OCI-M2 (cell line): Measurements from ENCODE around the gene CCDC61.

Experiments used
- DNase-seq: peaks from one replicate; lab custom pipeline; 2025; ENCODE audit not compliant: unreplicated experiment; lab: John Stamatoyannopoulos, UW

CCDC61 gene, protein sequence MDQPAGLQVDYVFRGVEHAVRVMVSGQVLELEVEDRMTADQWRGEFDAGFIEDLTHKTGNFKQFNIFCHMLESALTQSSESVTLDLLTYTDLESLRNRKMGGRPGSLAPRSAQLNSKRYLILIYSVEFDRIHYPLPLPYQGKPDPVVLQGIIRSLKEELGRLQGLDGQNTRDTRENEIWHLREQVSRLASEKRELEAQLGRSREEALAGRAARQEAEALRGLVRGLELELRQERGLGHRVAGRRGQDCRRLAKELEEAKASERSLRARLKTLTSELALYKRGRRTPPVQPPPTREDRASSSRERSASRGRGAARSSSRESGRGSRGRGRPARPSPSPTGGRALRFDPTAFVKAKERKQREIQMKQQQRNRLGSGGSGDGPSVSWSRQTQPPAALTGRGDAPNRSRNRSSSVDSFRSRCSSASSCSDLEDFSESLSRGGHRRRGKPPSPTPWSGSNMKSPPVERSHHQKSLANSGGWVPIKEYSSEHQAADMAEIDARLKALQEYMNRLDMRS

DNA sequence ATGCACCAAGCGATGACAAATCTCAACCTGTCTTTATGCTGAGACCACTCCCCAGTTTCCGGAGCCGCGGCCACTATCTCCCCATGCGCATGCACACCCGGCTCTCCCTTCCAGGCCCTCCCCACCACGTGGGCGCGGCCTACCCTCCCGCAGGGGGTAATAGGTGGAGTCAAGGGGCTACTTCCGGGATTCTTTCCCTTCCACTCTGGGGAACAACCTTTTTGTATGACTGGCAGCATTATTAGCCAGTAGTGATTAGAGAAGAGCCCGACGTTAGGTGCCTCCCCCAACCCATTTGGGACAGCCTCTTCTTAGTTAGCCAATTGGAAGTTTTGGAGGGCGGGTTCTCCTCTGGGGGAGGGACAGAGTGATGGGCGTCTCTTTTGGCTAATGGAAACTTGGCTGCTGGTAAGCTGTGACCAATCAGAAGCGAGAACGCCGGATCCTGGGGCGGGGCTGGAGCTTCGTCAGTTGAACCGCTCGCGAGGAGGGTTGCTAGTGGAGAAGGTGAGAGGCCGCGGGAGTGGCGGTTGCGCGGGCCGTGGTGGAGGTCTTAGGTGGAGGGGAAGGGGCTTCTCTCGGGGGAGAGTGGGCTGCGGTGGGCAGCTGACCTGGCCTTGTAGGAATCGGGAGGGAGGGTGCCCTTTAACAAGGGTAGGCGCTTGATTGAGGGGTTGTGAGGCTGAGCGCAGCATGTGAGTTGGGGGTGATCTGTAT is at the start of gene CCDC61:
Gene CCDC61, plus strand, starts transcription at position 470 of the 717 bp plus-strand sequence. CDS start 7,552 bp downstream, outside the sequence.
- peak; percentile 99 for DNase-seq

DNA sequence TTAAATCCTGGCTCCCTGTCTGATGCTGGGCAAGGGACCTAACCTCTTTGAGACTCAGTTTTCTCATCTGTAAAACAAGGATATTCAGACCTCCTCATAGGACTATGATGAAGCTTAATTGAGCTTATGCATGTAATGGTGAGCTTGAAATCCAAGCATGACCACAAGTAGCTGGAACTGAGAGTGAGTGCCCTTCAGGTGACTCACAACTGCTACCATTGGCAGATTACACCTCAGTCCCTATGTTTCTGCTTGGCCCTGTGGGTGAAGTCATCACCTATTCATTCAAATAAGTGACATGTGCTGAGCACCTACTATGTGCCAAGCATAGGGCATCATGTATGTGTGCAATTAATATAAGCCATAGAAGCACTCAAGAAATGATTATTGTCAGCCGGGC is 47.3 kb upstream of the CCDC61 start:
- DNase-seq = no peak

DNA sequence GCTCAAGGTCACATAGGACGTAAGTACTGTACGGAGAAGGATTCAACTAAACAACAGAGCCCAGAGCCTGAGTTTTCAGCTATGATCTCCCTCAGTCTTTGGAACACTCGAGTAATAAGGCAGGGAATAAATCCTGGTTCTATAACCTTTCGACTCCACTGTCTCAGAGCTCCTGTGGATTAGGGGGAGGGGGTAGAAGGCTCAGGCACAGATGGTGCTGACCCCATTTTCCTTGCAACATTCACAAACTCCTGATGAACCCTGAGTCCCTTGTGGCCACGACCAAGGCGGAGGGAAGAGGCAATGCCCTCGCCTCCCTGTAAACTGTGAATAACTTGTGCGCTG is 43.0 kb upstream of the CCDC61 start:
- no peak for DNase-seq

DNA sequence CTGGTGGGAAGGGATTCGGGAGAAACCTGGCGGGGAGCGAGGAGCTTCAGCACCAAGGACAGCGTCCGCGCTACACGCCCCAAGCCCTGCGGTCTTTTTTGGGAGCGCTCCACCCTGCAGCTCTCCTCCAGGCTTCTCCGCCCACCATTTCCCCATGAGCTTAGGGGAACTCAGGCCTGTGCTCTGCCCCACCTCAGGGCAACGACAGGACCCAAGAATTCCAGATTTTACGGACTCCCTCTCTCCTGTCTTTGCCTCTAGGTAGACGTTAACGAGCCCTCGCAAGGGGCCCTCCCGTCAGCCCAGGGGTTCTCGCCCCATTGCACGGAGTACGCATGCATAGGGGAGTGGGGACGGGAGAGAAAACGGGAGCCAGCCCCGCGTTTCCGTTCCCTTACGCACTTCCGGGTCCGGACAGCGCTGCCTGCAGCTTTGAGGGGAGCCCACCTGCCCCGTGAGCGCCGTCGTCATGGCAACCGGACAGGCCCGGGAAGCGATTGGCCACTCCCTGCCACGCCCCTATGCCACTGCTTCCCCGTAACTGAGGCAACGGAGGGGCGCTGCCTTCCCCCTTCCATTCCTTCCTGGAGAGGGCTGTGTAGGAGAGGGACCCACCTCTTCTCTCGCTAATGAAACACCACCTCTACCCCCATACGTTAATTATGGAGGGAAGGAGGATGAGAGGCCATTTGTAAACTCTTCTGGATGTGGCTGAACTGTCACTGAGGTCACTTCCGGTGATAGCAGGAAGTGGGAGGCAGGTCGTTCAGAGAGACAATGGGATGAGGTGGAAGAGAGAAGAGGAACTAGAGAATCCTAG is 42.4 kb upstream of the CCDC61 start:
- DNase-seq = no peak

DNA sequence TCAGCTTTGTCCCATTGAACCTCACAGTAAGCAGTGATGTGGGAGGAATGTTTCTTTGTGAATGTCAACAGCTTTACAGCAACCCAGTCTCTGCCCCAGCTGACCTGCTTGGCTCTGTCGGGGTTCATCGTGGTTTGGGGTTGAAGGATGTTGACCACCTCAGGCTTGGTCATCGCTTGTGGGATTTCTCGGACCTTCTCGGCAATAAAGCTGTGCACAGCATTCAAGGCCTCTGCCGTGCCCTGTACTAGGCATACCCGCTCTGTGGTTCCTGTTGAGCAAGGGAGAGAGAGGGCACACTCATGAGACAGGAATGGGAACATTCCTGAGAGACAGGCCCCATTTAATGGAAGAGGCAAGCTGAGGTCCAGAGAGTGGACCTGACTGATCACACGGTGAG is 41.6 kb upstream of the CCDC61 start:
- DNase-seq = no peak

DNA sequence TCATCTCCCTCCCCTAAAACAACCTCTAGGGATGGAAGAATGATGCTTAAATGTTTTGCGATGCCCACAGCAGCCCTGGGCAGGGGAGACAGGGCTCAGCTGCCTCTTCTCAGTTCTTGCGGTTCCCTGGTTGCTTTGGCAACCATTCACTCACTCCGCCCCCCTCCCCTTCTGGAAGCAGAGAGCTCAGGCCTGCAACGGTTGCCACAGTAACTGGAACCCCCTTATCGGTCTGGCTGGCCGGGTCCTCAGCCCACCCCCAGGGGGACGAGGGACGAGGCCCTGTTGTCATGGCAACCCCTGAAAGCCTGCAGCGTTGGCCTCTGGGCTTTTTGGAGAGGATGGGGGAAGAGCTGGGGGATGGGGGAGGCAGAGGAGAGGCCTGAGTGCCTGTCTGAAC is 41.1 kb upstream of the CCDC61 start:
- no peak for DNase-seq

DNA sequence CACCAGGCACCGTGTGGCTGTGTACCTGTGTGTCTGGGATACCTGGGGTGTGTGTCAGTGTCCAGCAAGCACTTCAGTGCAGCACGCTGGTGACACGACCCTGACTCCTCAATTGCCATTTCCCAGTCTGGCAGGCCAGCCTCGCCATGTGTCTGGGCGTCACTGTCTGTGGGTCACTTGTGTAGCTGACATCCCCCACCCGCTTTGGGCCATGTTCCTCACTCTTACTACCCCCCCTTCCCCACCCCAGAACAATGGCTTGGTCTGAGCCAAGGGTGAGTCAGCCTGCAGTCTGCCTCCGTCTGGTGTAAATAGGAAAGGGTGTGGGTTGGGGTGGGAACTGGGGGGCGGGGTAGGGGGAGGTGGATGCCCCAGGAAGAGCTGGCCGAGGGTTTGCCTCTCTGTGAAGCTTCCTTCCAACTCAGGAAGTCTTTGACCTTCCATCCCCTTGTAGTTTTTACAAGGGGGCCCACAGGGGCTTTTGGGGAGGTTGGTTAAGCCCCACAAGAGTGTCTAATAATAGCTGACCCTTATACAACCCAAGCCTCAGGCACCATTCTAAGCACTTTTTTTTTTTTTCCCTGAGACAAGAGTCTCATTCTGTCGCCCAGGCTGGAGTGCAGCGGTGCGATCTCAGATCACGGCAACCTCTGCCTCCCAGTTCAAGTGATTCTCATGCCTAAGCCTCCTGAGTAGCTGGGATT is 39.2 kb upstream of the CCDC61 start:
- no peak for DNase-seq

DNA sequence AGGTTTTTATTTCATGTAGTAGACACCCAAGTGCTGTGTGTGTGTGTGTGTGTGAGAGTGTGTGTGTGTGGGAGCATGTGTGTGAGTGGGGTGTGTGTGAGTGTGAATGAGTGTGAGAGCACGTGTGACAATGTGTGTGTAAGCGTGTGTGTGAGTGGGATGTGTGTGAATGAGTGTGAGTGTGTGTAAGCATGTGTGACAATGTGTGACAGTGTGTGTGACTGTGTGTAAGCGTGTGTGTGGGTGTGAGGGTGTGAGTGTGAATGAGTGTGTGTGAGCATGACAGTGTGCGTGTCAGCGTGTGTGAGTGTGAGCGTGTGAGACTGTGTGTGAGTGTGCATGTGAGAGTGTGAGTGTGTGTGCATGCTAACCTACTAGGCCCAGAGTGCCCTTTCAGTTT is 36.9 kb upstream of the CCDC61 start:
- DNase-seq = no peak

DNA sequence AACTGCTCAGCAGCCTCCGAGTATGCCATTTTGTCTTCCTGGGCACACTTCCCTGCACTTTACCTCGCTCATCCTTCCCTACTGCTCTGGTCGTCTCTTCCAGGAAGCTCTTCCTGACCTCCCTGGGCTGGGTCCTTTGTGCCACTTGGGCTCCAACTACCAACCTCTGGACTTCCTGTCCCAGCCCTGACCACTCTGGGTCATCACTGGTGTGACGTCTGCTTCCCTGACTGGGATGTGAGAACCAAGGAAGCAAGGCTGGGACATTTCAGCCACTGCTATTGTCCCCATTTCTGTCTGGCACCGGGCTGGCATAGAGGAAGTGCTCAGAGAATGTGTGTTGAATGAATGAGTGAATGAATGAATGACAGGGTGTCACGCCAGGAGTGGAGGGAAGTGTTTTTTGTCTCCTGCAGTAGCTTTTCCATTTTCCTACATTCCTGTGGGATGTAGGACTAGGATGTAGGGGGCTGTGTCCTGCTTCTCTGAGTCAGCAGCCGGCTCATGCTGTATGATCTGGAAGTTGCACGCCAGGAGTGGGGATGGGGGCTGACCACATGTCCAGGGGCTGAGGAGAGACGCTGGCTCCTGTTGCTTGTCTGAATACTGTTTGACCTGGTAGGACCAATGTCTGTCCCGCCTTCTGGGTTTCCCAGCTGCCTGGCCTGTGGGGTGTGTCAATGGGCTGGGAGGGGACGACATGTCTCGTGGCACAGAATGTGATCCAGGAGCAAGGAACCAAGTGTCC is 36.3 kb upstream of the CCDC61 start:
- no peak for DNase-seq

DNA sequence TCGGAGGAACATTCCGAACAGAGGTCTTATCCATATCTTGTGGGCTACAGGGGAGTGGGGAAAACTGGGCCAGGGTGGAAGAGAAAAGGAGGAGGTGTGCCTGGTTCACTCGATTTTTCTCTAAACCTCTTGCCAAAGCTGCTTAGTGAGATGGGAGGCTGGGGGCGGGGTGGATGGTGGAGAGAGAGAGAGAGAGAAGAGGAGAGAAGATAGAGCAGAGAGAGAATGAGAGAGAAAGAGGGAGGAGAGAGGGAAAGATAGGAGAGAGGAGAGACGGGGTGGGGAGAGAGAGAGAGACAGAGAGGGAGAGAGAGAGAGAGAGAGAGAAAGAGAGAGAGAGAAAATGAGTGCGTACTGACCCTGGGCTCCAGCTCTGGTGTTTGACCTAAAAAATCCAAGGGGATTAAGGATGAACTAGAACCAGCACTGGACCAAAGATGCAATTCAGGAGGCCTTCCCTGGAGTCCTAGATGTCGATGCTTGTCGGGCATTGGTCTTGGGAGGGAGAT is 35.7 kb upstream of the CCDC61 start:
- DNase-seq = no peak

DNA sequence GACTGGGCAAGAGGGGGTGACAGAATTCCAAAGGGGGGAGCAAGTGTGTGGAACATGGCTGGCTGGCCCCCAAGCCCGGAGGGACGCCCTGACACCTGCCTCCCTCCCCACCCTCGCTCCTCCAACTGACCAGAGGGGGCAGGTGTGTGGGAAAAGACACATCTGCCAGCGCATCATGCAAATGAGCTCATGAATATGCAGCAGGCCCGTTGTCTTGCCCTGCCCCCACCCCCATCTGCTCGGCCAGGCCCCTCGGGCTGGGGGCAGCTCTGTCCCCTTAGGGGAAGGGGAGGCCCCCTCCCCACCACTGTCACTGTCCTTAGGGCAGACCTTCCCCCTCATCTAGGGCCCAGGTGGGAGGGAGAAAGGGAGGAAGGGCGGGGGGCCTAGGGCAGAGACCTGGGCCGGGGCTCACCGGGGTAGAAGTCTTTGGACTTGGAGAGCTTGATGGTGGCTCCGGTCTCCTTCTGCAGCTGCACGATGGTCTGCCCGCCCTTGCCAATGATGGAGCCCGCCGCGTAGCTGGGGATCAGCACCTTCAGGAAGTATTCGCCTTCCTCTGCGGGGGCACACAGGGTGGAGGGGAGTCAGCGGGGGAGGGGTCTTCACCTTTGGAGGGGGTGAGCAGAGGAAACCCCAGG is 34.6 kb upstream of the CCDC61 start:
- no peak for DNase-seq

DNA sequence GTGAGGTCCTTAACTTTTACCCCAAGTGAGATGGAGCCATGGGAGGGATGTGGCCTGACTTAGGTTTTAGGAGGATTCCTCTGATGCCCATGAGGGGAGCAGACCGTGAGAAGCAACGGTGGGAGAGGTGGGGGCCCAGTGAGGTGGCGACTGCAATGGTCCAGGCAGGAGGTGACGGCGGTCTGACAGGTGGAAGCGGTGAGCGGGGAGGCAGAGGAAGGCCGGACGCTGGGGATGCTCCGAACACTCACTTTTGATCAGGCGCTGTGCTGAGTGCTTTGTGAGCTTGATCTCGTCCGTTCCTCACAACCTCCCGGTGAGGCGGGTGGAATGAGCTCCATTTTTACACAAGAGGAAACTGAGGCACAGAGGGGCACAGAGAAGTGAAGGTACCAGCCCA is 33.2 kb upstream of the CCDC61 start:
- DNase-seq = no peak

DNA sequence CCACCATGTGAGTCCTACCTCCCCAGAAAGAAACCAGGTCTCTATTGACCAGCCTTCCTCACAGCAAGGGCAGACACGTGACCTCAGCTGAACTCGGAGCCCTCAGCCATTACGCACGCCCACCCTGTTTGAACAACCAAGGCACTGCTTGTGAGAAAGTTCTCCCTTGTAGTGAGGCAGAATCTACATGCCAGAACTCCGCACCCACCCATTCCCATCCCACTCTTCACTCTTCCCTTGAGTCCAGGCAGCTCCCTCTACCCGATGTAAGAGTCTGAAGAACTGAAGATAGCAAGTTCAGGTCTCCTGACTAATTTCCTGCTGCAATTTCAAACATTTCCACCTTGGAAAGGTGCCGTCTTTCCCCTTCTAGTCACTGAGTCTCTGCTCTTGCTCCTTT is 28.0 kb upstream of the CCDC61 start:
- no peak for DNase-seq

DNA sequence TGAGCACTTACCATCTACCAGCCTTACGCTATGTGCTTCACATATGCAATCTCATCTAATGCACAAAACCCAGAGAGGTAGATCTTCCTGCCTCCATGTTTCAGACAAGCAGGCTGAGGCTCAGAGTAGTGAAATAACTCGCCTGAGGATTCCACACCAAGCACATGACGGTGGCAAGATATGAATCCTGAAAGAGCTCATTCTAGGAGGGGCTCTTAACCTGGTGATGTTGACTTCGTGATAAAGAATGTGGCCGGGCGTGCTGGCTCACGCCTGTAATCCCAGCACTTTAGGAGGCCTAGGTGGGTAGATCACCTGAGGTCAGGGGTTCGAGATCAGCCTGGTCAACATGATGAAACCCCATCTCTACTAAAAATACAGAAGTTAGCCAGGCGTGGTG is 26.6 kb upstream of the CCDC61 start:
- no peak for DNase-seq

DNA sequence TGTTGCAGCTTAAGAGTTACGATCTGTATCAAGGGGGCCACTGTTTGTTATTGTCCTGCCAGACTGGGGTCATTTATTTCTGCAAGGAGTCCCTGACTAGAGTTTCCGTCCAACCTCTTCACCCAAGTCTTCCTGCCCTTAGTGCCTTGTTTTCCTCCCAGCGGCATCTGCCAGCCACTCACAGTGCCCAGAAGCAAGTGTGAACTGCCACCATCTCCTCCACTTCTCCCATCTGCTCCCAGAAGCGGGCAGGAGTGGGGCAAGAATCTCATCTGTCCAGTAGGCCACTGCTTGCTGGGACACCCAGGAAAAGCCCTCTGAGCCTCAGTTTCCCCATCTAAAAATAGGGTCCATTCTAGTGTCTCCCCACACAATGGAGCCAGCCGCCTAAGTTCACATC is 25.6 kb upstream of the CCDC61 start:
- DNase-seq = no peak

DNA sequence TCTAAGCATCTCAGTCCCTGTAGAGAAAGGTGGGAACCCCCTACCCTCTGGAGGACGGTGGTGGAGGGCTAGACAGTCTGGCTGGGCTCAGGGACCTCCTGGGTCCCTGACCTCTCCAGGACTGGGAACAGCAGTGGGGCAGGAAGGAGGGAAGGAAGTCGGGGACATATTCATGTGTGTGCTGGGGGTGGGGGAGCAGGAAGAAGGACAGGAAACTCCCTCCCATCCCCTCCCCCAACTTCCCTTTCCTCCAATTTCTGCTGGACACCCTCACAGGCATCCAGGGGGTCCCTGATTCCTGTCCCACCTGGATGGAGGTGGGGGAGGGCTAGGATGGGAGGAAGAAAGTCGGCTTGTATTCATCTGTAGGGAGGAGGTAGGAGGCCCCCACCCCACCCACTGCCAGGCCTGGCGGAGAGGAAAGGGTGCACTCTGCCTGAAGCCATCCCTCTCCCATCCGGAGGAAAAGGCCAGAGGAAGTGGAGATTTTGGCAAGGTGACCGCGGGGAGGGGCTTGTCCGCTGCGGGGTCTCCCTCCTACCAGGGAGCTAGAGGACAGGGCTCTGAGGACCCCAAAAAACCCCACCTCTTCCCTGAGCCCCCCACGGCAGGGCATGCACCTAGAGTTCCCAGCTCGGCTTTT is 23.9 kb upstream of the CCDC61 start:
- no peak for DNase-seq

DNA sequence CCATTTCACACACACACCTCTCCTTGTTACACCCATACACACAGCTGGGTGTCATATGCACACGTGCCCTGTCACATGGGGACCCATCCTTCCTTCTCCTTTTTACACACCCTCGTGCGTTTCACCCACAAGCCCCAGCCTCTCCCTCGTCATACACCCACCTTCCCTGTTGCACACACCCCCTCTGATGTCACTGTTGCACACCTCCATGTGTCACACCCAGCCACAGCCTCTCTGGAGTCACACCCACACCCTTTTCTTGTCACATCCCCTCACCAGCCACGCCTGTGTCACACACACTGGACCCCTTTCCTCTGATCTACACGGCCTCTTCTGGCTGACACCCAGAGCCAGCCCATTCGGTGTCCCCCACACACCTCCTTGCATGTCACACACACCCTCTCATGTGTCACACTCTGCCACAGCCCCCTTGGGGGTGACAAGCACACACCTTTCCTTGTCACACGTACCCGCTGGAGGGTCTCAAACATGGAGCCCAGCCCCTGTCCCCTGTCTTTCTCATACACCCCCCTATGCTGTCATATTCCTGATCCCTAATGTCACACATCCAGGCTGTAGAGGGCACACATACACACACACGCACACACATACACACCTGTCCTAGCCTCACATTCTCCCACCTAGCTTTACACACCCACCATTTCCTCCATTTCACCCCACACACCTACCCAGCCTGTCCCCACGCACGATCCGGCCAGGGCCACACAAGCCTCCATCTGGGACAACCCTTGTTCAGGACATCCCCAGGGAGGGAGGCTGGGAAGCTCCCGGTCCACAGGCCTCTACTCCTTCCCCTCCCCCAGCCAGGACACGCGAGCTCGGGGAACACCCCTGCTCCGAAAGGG is 23.0 kb upstream of the CCDC61 start:
- DNase-seq = no peak

DNA sequence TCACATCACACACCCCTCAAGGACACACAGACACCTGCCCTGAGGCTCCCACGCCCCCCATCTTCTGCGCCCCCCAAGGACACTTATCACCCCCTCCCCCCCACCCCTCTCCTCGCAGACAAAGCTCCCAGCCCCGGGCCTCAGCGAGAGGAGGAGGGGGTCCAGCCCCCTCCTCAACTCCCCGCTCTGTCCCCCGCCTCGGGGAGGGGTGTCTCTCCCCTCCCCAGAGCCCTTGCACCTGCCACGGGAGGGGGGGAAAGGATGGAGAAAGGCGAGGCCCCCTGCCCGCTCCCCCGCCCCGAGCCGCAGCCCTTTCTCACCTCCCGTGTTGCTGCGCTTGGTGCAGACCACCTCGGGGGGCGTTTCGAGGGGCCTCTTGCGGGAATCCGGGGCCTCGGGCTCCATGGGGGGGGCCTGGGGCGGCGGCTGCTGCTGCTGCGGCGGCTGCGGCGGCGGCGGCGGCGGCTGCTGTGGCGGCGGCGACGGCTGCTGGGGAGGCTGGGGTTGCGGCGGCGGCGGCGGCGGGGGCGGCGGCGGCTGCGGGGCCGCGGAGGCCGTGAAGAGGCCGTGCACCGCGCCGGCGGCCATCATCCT is 22.2 kb upstream of the CCDC61 start:
- no peak for DNase-seq
